Nephron (organoid): Measurements from ENCODE around the gene CTSF.
"Not testable (repeated sequence)": the region's sequence is repeated elsewhere in the genome, so short reads cannot be mapped to it uniquely, and the experiment has no call there.

Experiments used
- H3K27ac Mint-ChIP-seq, 3 experiments: 2 replicates each; pipeline ENCODE4 v1.8.0; 2020; ENCODE audit warnings: mixed read lengths in 3 of 3, mild to moderate bottlenecking in 2 of 3, moderate library complexity in 1 of 3
- H3K27me3 Mint-ChIP-seq: 2 replicates; pipeline ENCODE4 v1.8.0; 2021; ENCODE audit warnings: low read depth, mild to moderate bottlenecking, moderate library complexity, mixed read lengths
- H3K36me3 Mint-ChIP-seq: 2 replicates; pipeline ENCODE4 v1.8.0; 2020; ENCODE audit warnings: low read depth, mixed read lengths
- H3K4me1 Mint-ChIP-seq: 2 replicates; pipeline ENCODE4 v1.8.0; 2020; ENCODE audit warnings: mixed read lengths
- H3K4me3 Mint-ChIP-seq, 3 experiments: 2 replicates each; pipeline ENCODE4 v1.8.0; 2020; ENCODE audit warnings: mild to moderate bottlenecking in 3 of 3, mixed read lengths in 3 of 3, moderate library complexity in 2 of 3
- H3K9me3 Mint-ChIP-seq: 2 replicates; pipeline ENCODE4 v1.8.0; 2020; ENCODE audit warnings: mixed read lengths
- TF ChIP-seq, protein P1 (sequence below), 3 experiments: fragments of 200-600 bp; sonication (generic); IDR thresholded peaks; one replicate each; pipeline ENCODE4 v1.5.0; 2021; ENCODE audit warnings: antibody characterized with exemption in 3 of 3; ENCODE audit not compliant: unreplicated experiment in 3 of 3

The CTSF gene

GRCh38 chr11:66546368-66546965 lies 21.9 kb downstream of the CTSF start, which contains the start of gene ACTN3:
Gene ACTN3 (plus strand): TSS chr11:66546903. CDS start chr11:66546938, 35 bp downstream.
- Mint-ChIP-seq H3K4me3 (peak within 1 kb of the TSS; percentile 81 to 84 (median 82)), H3K36me3 (peaks cover 9% of the 10 kb centered on the region), H3K4me1 (peaks cover 57% of the 10 kb centered on the region), H3K9me3 (no peaks in the 10 kb centered on the region), H3K27me3 (peaks cover 4% of the 10 kb centered on the region), H3K27ac (peak within 1 kb of the TSS; percentile 21 to 34 (median 33))
- TF ChIP-seq, protein P1, sequence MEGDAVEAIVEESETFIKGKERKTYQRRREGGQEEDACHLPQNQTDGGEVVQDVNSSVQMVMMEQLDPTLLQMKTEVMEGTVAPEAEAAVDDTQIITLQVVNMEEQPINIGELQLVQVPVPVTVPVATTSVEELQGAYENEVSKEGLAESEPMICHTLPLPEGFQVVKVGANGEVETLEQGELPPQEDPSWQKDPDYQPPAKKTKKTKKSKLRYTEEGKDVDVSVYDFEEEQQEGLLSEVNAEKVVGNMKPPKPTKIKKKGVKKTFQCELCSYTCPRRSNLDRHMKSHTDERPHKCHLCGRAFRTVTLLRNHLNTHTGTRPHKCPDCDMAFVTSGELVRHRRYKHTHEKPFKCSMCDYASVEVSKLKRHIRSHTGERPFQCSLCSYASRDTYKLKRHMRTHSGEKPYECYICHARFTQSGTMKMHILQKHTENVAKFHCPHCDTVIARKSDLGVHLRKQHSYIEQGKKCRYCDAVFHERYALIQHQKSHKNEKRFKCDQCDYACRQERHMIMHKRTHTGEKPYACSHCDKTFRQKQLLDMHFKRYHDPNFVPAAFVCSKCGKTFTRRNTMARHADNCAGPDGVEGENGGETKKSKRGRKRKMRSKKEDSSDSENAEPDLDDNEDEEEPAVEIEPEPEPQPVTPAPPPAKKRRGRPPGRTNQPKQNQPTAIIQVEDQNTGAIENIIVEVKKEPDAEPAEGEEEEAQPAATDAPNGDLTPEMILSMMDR (IDR thresholded peaks at IDR 0.05; ENCODE audit: unreplicated experiment in 3 of 3) = no peak

- TF ChIP-seq, protein P1 (IDR thresholded peaks at IDR 0.05; ENCODE audit: unreplicated experiment in 3 of 3) = no peak
- Mint-ChIP-seq H3K36me3 (peaks cover 9% of the 10 kb centered on the region), H3K4me3 (peak within 1 kb of the TSS; percentile 84 to 88 (median 87))
These were observed 22.6 kb downstream of the CTSF start, which contains the start of gene ZDHHC24 for GRCh38 chr11:66545701-66546367. Gene ZDHHC24 (minus strand): TSS chr11:66546048. CDS start chr11:66546003, 45 bp downstream.

GRCh38 chr11:66544952-66545351 lies 23.5 kb downstream of the CTSF start:
- Mint-ChIP-seq H3K4me1 (peaks cover 57% of the 10 kb centered on the region), H3K4me3 (peak overlapping the region; percentile 84 to 88 (median 87)), H3K27ac (peak overlapping the region; percentile 15 to 40 (median 29))
- not testable (repeated sequence) for H3K36me3 Mint-ChIP-seq, H3K9me3 Mint-ChIP-seq, H3K27me3 Mint-ChIP-seq

More at GRCh38 chr11:66545701-66546367, 22.6 kb downstream of the CTSF start, which contains the start of gene ZDHHC24:
- Mint-ChIP-seq H3K27ac (peak within 1 kb of the TSS; percentile 15 to 40 (median 33)), H3K9me3 (no peaks in the 10 kb centered on the region), H3K27me3 (peaks cover 4% of the 10 kb centered on the region), H3K4me1 (peaks cover 57% of the 10 kb centered on the region)

DNA sequence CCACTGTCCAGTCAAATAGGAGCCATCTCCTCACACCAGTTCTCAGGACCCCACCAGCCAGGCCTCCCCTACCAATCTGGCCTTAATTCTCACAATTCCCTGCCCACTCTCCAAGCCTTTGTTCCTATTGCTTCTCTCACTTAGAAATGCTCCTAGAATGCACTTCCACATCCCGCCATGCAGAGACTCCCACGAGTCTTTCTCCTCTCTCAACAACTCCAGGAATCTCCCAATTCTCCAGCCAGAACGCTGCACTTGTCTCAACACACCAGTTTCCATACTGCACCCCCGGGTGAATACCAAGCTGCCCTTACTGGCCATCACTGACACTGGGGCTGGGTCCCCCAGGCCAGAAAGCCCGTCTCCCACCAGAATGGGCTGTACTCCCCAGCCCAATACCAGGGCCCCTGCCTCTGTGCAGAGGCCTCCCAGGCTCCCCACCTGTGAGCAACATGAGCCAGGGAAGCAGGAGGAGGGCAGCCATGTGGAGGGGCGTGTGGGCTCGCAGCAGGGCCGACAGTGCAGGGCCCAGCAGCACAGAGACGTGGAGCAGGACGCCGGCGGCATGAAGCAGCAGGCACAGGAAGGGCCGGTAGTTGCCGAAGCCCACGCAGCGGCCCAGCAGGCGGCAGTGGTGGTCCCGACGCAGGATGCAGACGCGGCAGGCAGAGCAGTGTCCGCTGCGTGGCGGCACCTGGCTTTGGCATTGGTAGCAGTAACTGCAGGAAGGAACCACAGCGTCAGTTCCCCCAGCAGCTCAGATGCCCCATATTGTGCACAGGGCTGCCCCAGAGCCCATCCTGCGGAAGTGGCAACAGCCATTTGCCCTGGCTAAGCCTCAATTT lies 24.9 kb downstream of the CTSF start:
- H3K4me3 Mint-ChIP-seq = peak overlapping the region; percentile 47 to 68 (median 67)
- TF ChIP-seq, protein P1 (IDR thresholded peaks at IDR 0.05; ENCODE audit: unreplicated experiment in 3 of 3) = peak; percentile 52 to 59 (median 54)
- H3K9me3 Mint-ChIP-seq = no peaks in the 10 kb centered on the region
- H3K36me3 Mint-ChIP-seq = peaks cover 14% of the 10 kb centered on the region
- H3K27me3 Mint-ChIP-seq = peaks cover 4% of the 10 kb centered on the region
- peaks cover 48% of the 10 kb centered on the region for H3K4me1 Mint-ChIP-seq
- H3K27ac Mint-ChIP-seq = peak overlapping the region; percentile 51 to 84 (median 78)

- Mint-ChIP-seq H3K4me3 (peak overlapping the region; percentile 28 to 51 (median 50)), H3K9me3 (no peaks in the 10 kb centered on the region), H3K27ac (peak overlapping the region in 2 of 3 experiments; percentile 78 to 84), H3K27me3 (no peaks in the 10 kb centered on the region), H3K4me1 (peaks cover 39% of the 10 kb centered on the region), H3K36me3 (peaks cover 17% of the 10 kb centered on the region)
- TF ChIP-seq, protein P1 (IDR thresholded peaks at IDR 0.05; ENCODE audit: unreplicated experiment in 3 of 3) = no peak
These were observed 26.0 kb downstream of the CTSF start for GRCh38 chr11:66542362-66542761.

DNA sequence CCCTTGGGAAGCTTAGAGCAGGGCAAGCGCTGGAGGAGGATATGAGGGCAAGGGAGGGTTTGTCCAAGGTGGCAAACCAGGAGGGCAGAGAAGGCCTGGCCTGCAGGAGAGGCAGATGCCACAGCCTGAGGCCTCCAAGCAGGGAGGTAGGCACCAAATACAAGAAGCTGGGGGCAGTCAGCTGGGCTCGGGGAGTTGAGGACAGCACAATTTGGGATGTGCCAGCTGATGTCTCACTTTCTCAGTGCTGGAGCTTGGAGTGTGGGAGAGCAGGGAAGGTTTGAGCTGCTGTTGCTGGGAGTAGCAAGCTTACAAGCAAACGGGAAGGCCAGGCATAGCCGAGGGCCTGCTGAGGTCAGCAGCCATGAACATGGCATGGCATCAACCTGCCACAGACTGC lies 26.5 kb downstream of the CTSF start:
- H3K4me3 Mint-ChIP-seq = peak overlapping the region; percentile 16 to 51 (median 50)
- TF ChIP-seq, protein P1 (IDR thresholded peaks at IDR 0.05; ENCODE audit: unreplicated experiment in 3 of 3) = no peak
- no peaks in the 10 kb centered on the region for H3K27me3 Mint-ChIP-seq
- peak overlapping the region in 2 of 3 experiments; percentile 30 to 78 for H3K27ac Mint-ChIP-seq
- H3K9me3 Mint-ChIP-seq = no peaks in the 10 kb centered on the region
- H3K36me3 Mint-ChIP-seq = peaks cover 22% of the 10 kb centered on the region
- peaks cover 36% of the 10 kb centered on the region for H3K4me1 Mint-ChIP-seq

- Mint-ChIP-seq H3K36me3 (peaks cover 29% of the 10 kb centered on the region), H3K4me1 (peaks cover 30% of the 10 kb centered on the region)
- not testable (repeated sequence) for H3K9me3 Mint-ChIP-seq, H3K4me3 Mint-ChIP-seq, H3K27ac Mint-ChIP-seq, H3K27me3 Mint-ChIP-seq
These were observed 27.8 kb downstream of the CTSF start for GRCh38 chr11:66540598-66540997.
